Transverse colon (tissue), 4 donors: ENCODE results near the gene GLUL.

Experiments
- EP300 ChIP-seq: sonication (generic); formaldehyde crosslinking; IDR thresholded peaks from one replicate; pipeline ENCODE4 v1.6.1; 2017; ENCODE audit warnings: antibody characterized with exemption, low read depth
- POLR2A ChIP-seq: fragments of 450-650 bp; IDR thresholded peaks from one replicate; pipeline ENCODE4 v1.6.1; 2016; ENCODE audit warnings: antibody characterized with exemption, mild to moderate bottlenecking, moderate library complexity
- POLR2AphosphoS5 ChIP-seq, 3 donors: sonication (generic); formaldehyde crosslinking; IDR thresholded peaks; one replicate each; pipeline ENCODE4 v1.6.1; 2016; ENCODE audit warnings: antibody characterized with exemption in 3 of 3
- TF ChIP-seq, protein P1 (sequence below), 5 experiments: fragments of 200-600 bp in 3 of 5; fragments of 450-650 bp in 2 of 5; sonication (generic) in 3 of 5; IDR thresholded peaks; 1 replicate in 2 of 5; 2 replicates in 3 of 5; pipeline ENCODE4 v1.5.1; 2016 to 2017; ENCODE audit warnings: antibody characterized with exemption in 5 of 5, inconsistent platforms in 3 of 5, mild to moderate bottlenecking in 2 of 5, moderate library complexity in 1 of 5

DNA sequence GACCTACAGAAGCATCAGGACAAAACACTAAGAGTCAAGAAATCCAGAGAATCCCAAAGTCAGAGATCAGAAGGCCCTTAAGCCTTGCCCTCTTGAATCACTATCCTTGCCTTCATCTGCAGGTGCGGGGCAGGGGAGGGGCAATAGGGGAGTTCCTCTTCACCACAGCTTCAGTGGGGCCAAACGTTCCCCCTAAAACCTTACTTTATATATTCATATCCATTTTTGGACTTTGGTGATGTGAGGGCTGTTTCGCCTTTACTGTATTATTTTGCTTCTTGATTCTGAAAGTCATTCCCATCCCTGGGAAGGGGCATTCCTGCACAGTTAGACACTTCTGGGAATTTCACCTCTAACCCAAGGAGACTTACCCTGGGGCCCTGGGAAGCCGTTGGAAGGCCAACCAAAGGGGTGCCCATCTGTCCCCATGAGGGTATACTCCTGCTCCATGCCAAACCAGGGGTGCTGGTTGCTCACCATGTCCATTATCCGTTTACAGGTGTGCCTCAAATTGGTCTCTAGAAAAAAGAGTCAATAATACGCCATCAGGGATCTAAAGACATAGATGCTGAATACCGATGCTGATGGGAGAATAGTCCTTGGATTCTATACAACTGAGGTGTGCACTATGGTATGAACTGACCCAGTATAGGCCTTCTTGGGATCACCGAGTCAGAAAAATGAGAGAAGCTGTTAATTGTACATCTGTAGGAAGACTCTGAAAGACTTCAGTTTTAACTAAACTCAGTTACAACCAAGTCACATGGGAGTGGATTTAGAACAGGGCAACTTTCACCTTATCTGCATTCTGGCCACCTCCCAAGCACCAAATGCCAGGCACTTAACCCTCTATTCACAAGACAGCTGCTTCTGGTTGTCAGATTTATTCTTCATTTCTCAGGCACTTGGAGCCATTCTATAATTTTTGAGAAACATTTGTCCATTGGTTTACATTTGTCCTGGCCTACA lies 5.4 kb downstream of the GLUL start:
- TF ChIP-seq, protein P1, sequence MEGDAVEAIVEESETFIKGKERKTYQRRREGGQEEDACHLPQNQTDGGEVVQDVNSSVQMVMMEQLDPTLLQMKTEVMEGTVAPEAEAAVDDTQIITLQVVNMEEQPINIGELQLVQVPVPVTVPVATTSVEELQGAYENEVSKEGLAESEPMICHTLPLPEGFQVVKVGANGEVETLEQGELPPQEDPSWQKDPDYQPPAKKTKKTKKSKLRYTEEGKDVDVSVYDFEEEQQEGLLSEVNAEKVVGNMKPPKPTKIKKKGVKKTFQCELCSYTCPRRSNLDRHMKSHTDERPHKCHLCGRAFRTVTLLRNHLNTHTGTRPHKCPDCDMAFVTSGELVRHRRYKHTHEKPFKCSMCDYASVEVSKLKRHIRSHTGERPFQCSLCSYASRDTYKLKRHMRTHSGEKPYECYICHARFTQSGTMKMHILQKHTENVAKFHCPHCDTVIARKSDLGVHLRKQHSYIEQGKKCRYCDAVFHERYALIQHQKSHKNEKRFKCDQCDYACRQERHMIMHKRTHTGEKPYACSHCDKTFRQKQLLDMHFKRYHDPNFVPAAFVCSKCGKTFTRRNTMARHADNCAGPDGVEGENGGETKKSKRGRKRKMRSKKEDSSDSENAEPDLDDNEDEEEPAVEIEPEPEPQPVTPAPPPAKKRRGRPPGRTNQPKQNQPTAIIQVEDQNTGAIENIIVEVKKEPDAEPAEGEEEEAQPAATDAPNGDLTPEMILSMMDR (IDR thresholded peaks at IDR 0.05) = no peak
- TF ChIP-seq POLR2A = peak; percentile 6
- TF ChIP-seq EP300 = no peak
- TF ChIP-seq POLR2AphosphoS5 (IDR thresholded peaks at IDR 0.05) = peak in 1 of 3 donors; percentile 19
